ENCODE results near the gene AUP1.
A peak's percentile ranks its signal among the peaks of the same experiment; 100 is the strongest.

The AUP1 gene

GRCh38 chr2:74512744-74513604 is 16.5 kb downstream of the AUP1 start:
- DNase-seq (ENCODE audit: low read depth in 1 of 2, low spot score in 1 of 2): no peak
- in situ Hi-C loops (cut with HindIII; ENCODE audit: low pct_unique_long_range_greater_than_20kb, low sequenced_read_pairs): no loop called here
- TF ChIP-seq JUND (IDR thresholded peaks at IDR 0.05; ENCODE audit: low read depth): no peak

- no peak for TF ChIP-seq JUND (IDR thresholded peaks at IDR 0.05; ENCODE audit: low read depth)
- DNase-seq (ENCODE audit: low read depth in 1 of 2, low spot score in 1 of 2): no peak
Measured at GRCh38 chr2:74511104-74511989, 18.2 kb downstream of the AUP1 start.

GRCh38 chr2:74510272-74510671 is 19.2 kb downstream of the AUP1 start:
- no peak for DNase-seq (ENCODE audit: low read depth in 1 of 2, low spot score in 1 of 2)
- no peak for TF ChIP-seq JUND (IDR thresholded peaks at IDR 0.05; ENCODE audit: low read depth)
- in situ Hi-C loops (cut with HindIII; ENCODE audit: low pct_unique_long_range_greater_than_20kb, low sequenced_read_pairs): no loop called here

More at GRCh38 chr2:74511104-74511989, 18.2 kb downstream of the AUP1 start:
- in situ Hi-C loops (cut with HindIII; ENCODE audit: low pct_unique_long_range_greater_than_20kb, low sequenced_read_pairs): no loop called here

- DNase-seq (ENCODE audit: low read depth in 1 of 2, low spot score in 1 of 2): peak; percentile 46 to 54
- in situ Hi-C loops (cut with HindIII; ENCODE audit: low pct_unique_long_range_greater_than_20kb, low sequenced_read_pairs): no loop called here
- no peak for TF ChIP-seq JUND (IDR thresholded peaks at IDR 0.05; ENCODE audit: low read depth)
Measured at GRCh38 chr2:74507926-74508520, 21.5 kb downstream of the AUP1 start.

- in situ Hi-C loops (cut with HindIII; ENCODE audit: low pct_unique_long_range_greater_than_20kb, low sequenced_read_pairs): no loop called here
- TF ChIP-seq JUND (IDR thresholded peaks at IDR 0.05; ENCODE audit: low read depth): no peak
- peak; percentile 92 to 97 for DNase-seq (ENCODE audit: low read depth in 1 of 2, low spot score in 1 of 2)
Measured at GRCh38 chr2:74507145-74507925, 22.2 kb downstream of the AUP1 start, which contains the start of gene PCGF1. PCGF1 (minus strand) TSS chr2:74507695; CDS start chr2:74507668, 27 bp downstream.

- in situ Hi-C loops (cut with HindIII; ENCODE audit: low pct_unique_long_range_greater_than_20kb, low sequenced_read_pairs): no loop called here
- no peak for TF ChIP-seq JUND (IDR thresholded peaks at IDR 0.05; ENCODE audit: low read depth)
Measured at GRCh38 chr2:74505448-74506246, 23.9 kb downstream of the AUP1 start.

GRCh38 chr2:74504591-74504990 is 24.9 kb downstream of the AUP1 start:
- in situ Hi-C loops (cut with HindIII; ENCODE audit: low pct_unique_long_range_greater_than_20kb, low sequenced_read_pairs): no loop called here
- TF ChIP-seq JUND (IDR thresholded peaks at IDR 0.05; ENCODE audit: low read depth): no peak

More at GRCh38 chr2:74505448-74506246, 23.9 kb downstream of the AUP1 start:
- no peak for DNase-seq (ENCODE audit: low read depth in 1 of 2, low spot score in 1 of 2)

GRCh38 chr2:74503506-74504475 is 25.7 kb downstream of the AUP1 start:
- no peak for DNase-seq (ENCODE audit: low read depth in 1 of 2, low spot score in 1 of 2)
- no peak for TF ChIP-seq JUND (IDR thresholded peaks at IDR 0.05; ENCODE audit: low read depth)
- in situ Hi-C loops (cut with HindIII; ENCODE audit: low pct_unique_long_range_greater_than_20kb, low sequenced_read_pairs): no loop called here

More at GRCh38 chr2:74504591-74504990, 24.9 kb downstream of the AUP1 start:
- DNase-seq (ENCODE audit: low read depth in 1 of 2, low spot score in 1 of 2): no peak

GRCh38 chr2:74502720-74503505 is 26.6 kb downstream of the AUP1 start:
- DNase-seq (ENCODE audit: low read depth in 1 of 2, low spot score in 1 of 2): no peak
- in situ Hi-C loops (cut with HindIII; ENCODE audit: low pct_unique_long_range_greater_than_20kb, low sequenced_read_pairs): no loop called here

More at GRCh38 chr2:74502720-74503505, 26.6 kb downstream of the AUP1 start:
- no peak for TF ChIP-seq JUND (IDR thresholded peaks at IDR 0.05; ENCODE audit: low read depth)
